Astrocyte of the spinal cord (primary cell): ENCODE results near the gene KCNH2.

Experiments
- DNase-seq: peaks from one replicate; pipeline ENCODE4 v3.0.0; 2011; ENCODE audit warnings: low read depth, low spot score
- H3K4me3 ChIP-seq: 2 replicates; pipeline ENCODE4 v1.5.1; 2011; ENCODE audit warnings: low read depth, mild to moderate bottlenecking, low read length, moderate library complexity
- CTCF ChIP-seq: IDR thresholded peaks from 2 replicates; pipeline ENCODE4 v1.5.1; 2012; ENCODE audit warnings: low read depth, mild to moderate bottlenecking, low read length, inconsistent platforms
- in situ Hi-C: cut with HindIII; loops from 2 replicates; pipeline ENCODE4 v1.10.0; 2017; ENCODE audit warnings: low sequenced_read_pairs

Gene KCNH2

GRCh38 chr7:150953061-150953997 lies 24.8 kb downstream of the KCNH2 start:
- no peak for TF ChIP-seq CTCF
- no peak overlapping the region for H3K4me3 ChIP-seq
- in situ Hi-C loops: no loop called here
- DNase-seq: no peak

GRCh38 chr7:150952331-150953050 lies 25.6 kb downstream of the KCNH2 start:
- no peak for TF ChIP-seq CTCF
- no peak overlapping the region for H3K4me3 ChIP-seq
- no peak for DNase-seq
- in situ Hi-C loops: no loop called here

DNA sequence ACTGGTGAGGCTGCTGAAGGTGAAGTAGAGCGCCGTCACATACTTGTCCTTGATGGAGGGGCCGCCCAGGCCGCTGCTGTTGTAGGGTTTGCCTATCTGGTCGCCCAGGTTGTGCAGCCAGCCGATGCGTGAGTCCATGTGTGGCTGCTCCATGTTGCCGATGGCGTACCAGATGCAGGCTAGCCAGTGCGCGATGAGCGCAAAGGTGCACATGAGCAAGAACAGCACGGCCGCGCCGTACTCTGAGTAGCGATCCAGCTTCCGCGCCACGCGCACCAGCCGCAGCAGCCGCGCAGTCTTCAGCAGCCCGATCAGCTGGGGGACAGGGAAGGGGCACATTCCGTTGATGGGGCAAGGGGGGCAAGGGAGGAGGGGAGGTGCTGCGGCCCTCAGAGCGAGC lies 26.6 kb downstream of the KCNH2 start:
- no peak for TF ChIP-seq CTCF
- no peak for DNase-seq
- no peak overlapping the region for H3K4me3 ChIP-seq
- in situ Hi-C loops: no loop called here

DNA sequence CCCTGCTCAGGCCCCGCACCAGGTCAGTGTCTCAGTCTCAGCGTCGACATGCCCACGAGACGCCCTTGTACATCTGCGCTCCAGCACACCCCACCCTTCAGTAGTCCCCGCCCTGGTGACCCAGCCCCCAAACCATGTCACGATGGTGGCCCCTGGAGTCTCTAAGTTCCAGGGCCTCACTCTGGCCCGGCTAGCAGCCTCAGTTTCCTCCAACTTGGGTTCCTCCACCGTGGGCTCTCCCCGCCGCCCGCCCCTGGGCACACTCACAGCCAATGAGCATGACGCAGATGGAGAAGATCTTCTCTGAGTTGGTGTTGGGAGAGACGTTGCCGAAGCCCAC lies 27.0 kb downstream of the KCNH2 start:
- TF ChIP-seq CTCF: no peak
- DNase-seq: no peak
- no peak overlapping the region for H3K4me3 ChIP-seq
- in situ Hi-C loops: no loop called here

DNA sequence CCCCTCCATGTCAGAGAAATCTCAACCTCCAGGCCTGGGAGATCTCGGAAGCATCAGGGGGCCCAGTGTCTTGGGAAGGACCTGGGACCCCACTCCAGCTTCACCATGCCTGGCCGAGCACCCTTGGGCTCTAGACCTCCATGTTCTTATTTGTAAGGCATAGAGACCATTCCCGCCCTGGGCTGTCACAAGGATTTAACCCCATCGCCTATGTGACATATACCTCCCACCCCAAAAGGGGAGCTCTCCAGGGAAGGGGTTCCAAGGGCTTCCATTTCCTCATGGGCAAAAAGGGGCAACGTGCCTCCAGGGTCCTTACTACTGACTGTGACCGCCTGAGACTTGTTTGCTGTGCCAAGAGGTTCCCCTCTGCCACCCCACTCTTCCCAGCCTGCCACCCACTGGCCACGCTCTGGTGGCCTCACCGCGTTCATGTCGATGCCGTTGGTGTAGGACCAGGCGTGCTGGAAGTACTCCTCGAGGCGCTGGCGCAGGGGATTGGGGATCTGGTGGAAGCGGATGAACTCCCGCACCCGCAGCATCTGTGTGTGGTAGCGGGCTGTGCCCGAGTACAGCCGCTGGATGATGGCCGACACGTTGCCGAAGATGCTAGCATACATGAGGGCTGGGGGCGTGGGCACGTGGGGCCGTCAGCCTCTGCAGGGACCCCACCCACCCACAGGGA lies 27.5 kb downstream of the KCNH2 start:
- DNase-seq: no peak
- no peak overlapping the region for H3K4me3 ChIP-seq
- TF ChIP-seq CTCF: no peak
- in situ Hi-C loops: no loop called here

DNA sequence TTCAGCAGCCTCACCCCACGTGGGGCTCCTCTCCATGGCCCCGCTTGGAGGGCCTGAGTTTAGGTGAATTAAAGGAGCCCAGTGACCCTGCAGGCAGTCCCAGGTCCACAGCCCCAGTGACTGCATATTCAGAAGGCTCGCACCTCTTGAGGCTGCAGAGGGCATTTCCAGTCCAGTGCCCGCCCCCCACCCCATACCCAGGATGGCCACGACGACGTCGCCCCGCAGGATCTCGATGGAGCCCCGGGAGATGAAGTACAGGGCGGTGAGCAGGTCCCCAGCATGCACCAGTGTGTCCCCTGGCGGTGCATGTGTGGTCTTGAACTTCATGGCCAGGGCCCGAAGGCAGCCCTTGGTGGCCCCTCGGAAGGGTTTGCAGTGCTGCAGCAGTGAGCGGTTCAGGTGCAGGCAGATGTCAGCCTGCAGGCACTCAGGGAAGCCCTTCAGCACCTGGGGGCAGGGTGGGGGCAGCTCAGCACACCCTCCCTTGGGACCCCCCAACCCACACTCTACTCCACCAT lies 28.1 kb downstream of the KCNH2 start:
- no peak overlapping the region for H3K4me3 ChIP-seq
- no peak for DNase-seq
- no peak for TF ChIP-seq CTCF
- in situ Hi-C loops: no loop called here
